ENCODE measurements around the gene SMAD4.

DNA sequence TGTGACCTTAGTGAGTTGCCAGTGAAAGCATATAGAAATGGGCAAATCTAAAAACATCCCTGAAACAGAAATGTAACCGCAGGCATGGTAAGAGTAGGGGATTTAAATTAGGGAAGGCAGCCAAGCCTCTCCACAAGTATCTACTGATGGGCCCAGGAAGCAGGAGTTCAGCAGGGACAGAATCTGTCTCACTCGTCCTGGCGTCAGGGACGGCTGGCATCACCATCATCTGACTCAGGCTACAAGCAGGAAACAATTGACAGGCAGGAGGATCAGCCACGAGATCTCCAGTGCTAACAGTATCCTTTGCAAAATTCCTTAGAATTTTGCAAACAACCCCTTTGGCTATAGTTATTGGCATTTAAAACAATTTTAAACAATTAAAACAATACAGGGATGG, 61.3 kb downstream of the SMAD4 start:
- TF ChIP-seq EP300 (IDR thresholded peaks at IDR 0.05; ENCODE audit: borderline replicate concordance in 1 of 2, low read depth in 2 of 2, low read length in 2 of 2) (no peak), EZH2 (IDR thresholded peaks at IDR 0.05; ENCODE audit: low read depth, low read length, severe bottlenecking) (no peak), SIN3A (conservative IDR thresholded peaks at IDR 0.05 in 1 of 2, IDR thresholded peaks at IDR 0.05 in 1 of 2; ENCODE audit: low read depth in 1 of 2, low read length in 2 of 2) (no peak), SP4 (IDR thresholded peaks at IDR 0.05; ENCODE audit: low read length) (no peak), YY1 (IDR thresholded peaks at IDR 0.05; ENCODE audit: low read depth, low read length) (no peak), EGR1 (IDR thresholded peaks at IDR 0.05; ENCODE audit: borderline replicate concordance, low read depth, low read length) (no peak), POLR2AphosphoS5 (IDR thresholded peaks at IDR 0.05; ENCODE audit: low read depth, low read length) (no peak), CBX8 (IDR thresholded peaks at IDR 0.05; ENCODE audit: borderline replicate concordance, low read depth, low read length) (no peak)
- TF ChIP-seq, protein P1, sequence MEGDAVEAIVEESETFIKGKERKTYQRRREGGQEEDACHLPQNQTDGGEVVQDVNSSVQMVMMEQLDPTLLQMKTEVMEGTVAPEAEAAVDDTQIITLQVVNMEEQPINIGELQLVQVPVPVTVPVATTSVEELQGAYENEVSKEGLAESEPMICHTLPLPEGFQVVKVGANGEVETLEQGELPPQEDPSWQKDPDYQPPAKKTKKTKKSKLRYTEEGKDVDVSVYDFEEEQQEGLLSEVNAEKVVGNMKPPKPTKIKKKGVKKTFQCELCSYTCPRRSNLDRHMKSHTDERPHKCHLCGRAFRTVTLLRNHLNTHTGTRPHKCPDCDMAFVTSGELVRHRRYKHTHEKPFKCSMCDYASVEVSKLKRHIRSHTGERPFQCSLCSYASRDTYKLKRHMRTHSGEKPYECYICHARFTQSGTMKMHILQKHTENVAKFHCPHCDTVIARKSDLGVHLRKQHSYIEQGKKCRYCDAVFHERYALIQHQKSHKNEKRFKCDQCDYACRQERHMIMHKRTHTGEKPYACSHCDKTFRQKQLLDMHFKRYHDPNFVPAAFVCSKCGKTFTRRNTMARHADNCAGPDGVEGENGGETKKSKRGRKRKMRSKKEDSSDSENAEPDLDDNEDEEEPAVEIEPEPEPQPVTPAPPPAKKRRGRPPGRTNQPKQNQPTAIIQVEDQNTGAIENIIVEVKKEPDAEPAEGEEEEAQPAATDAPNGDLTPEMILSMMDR (IDR thresholded peaks at IDR 0.05; ENCODE audit: control extremely low read depth in 1 of 3, insufficient read depth in 1 of 3, low read depth in 1 of 3, low read length in 3 of 3): no peak

Measured in H1 (cell line).